Measurements from ENCODE around the gene CCNQ.
A peak's percentile ranks its signal among the peaks of the same experiment; 100 is the strongest.

The CCNQ gene

DNA sequence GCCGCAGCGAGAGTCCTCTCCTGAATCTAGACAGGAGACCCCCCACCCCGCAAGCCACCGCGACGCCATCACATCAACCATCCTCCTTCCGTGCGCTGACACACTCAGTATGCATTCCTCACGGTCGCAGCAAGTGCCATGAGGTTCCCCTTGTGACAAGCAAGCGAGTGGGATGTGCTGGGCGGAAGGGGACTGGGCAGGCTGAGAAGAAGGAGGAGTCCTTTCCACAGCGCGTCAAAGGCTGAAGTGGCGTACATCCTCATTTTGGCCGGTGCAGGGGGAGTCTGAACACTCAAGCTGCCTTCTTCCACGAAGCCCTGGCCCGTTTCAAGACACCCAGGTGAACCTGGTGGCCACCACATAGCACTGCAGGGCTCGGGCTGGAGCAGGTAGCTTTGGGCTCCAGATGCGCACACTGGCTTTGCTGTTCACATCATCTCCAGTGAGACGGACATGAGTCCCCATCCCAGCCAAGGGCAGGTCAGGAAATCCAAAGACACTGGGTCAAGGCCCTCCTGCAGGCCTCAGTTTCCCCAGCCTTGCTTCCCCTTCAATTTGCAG lies 30.4 kb downstream of the CCNQ start:
- DNase-seq = no peak

DNA sequence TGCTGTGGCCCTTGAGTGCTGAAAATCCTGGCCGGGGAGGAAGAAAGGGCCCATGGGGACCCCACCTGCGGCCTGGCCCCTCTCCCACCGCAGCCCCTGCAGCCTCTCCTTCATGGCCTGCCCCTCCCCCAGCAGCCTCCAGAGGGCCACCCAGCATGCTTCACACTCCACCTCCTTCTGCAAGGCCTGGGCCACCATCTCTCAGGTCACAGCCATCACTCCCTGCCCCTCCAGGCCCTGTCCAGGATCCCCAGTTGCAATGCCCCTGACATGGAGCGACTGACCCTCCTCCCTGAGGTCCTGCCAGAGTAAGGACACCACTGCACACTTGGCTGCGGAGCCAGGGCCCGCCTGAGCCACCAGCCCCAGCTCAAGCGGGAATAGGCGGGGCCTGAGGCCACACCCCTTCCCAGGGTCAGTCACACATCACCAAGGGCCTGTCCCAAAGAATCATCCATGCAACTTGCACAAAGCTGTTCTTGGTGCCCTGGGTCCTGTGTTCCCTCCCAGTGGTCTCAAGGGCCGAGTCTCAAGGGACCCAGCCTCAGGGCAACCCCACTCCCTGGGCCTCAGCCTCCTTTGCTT lies 32.9 kb downstream of the CCNQ start:
- no peak for DNase-seq

- DNase-seq = no peak
Observed at GRCh38 chrX:153564047-153564606, 34.8 kb downstream of the CCNQ start.

DNA sequence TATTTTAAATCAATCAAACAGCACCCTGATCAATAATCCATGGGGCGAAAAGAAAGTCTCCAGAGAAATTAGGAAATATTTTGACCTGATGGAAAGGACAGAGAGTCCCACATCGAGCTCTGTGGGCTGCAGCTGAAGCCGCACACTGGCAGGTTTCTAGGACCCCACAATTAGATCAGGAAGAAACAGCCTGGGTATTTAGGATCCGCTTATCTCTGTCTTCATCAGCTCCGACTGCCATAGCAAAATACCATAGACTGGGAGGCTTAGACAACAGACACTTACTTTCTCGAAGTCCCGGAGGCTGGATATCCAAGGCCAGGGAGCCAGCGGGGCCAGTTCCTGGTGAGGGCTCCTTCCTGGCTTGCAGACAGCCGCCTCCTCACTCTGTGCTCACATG lies 36.4 kb downstream of the CCNQ start:
- DNase-seq = no peak

- DNase-seq = no peak
Observed at GRCh38 chrX:153561337-153561736, 37.6 kb downstream of the CCNQ start.

DNA sequence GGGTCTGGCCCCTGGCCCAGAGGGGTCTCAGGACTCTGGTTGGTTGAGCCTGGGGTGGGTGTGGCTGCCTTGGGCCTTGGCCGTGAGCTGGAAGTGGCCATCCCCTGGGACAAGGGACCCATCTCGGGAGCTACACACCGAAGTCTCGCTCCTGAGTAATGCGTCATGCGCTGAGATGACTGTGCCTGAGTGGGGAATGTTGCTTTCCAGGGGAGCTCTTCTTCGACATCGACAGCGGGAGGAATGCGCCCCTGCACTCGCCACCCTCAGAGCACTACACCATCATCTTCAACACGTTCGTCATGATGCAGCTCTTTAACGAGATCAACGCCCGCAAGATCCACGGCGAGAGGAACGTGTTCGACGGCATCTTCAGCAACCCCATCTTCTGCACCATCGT lies 38.5 kb downstream of the CCNQ start:
- no peak for DNase-seq

DNA sequence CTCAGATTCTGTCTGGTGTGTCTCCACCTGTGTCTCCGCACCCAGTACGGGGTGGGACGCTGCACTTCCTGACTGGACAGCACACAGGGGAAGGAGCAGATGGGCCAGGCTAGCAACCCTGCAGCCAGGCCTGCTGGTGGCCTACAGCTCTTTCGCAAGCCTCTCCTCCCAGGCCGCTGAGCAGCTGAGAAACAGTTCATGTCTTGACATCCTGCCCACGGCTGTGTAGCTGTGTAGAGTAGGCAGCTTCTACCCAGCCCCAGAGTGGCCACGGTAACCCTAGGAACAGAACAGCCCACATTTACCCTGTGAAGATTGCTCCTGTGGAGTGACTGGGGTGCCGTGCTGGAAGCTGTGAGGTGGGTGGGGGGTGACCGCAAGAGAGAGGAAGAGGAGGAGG lies 38.9 kb downstream of the CCNQ start:
- DNase-seq = no peak

- no peak for DNase-seq
Observed at GRCh38 chrX:153557618-153558355, 41.2 kb downstream of the CCNQ start.

DNA sequence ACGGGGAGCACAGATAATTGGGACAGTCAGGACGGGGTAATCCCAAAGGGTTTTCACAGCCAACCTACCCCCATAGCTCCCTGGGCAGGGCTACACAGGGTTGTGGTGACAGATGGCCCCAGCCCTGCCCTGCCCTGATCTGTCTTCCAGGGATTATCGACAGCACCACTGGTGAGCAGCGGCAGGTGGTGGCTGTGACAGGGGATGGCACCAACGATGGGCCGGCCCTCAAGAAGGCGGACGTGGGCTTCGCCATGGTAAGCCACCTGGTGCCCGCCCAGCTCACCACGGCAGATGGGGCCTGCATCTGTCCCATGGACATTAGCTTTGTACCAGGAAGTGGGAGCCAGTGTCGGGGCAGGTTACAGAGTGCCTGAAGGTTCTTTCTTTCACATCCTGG lies 42.2 kb downstream of the CCNQ start:
- no peak for DNase-seq

DNA sequence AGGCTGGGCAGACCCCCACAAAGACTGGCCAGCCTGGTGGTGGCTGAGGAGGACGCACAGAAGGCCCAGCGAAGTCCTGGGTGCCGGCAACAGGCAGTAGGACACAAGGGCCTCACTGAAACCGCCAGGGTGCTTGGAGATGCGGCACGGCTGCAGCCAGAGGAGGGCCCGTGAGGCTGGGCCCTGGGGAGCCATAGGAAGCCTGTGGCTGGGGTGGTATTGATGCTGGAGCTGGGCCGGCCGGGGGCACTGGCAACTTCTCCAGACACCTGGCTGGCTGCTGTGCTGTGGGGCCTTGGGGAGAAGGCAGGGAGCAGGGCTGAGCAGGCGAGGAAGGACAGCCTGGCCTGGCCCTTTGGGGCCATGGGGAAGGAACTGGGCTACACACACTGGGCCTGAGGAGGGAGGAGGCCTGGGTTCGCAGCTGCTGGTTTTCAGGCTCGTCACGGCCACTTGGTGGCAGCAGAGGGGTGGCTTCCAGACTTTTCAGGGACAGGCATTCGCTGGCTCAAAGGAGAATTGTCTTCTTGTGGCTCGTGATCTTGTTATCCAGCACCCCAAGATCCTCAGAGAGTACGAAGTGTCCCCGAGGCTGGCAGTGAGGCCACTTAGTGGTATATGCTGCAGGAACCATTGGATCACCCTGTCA lies 44.3 kb downstream of the CCNQ start:
- DNase-seq = peak; percentile 59

DNA sequence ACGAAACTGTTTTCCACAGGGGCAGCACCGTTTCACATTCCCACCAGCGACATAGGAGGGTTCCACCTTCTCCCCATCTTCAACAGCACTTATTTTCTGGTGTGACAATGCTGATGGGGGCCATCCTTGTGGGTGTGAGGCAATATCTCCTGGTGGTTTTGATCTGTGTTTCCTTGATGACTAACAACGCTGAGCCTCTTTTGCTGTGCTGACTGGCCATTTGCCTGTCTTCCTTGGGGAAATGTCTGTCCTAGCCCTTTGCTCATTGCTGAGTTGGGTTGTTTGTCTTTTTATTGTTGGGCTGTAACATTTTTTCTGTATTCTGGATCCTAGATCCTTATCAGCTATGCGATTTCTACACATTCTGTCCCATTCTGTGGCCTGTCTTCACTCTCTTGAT lies 47.8 kb downstream of the CCNQ start:
- DNase-seq = no peak

DNA sequence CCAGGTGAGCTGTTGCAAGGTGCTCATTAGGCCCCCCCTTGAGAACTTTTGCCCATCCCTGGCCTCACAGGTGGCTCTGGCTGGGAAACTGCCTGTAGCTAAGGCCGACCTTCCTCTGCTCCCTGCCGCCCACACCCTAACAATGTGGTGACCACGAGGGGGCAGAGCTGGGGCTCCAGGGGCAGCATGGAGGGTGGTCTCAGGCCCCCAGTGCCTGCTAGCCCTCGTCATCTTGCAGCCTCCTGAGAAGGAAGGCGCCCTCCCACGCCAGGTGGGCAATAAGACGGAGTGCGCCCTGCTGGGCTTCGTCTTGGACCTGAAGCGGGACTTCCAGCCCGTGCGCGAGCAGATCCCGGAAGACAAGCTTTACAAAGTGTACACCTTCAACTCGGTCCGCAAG lies 49.1 kb downstream of the CCNQ start:
- no peak for DNase-seq

DNA sequence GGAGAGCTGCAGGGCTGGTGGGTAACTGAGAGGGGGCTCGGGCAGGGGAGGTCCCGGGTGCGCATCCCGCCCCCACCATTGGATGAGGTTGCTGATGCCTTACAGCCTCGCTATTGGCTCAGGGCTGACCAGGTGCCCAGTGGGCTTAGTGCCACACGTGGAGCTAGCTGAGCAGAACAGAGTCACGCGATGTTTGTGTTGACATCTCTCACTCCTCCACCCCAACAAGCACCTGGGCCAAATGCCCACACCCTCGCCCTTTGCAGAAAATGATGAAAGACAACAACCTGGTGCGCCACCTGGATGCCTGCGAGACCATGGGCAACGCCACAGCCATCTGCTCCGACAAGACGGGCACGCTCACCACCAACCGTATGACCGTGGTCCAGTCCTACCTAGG lies 49.7 kb downstream of the CCNQ start:
- DNase-seq = no peak

DNA sequence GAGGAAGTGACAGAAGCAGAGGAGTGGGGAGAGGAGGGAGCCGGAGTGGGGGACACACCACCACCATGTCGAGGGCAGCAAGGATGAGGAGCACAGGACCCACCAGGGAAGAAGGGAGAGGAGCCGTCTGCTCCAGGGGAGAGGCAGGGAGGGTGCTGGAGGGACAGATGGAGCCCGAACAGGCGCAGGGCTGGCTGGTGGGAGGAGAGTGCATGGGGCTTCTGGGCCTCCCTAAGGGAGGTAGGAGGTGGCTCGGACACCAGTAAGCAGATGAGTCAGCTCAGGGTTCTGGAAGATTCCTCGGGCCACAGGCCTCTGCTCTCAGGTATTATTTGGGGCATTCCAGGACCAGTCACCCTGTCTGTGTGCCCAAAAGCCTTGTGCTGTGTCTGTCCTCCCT lies 51.7 kb downstream of the CCNQ start:
- DNase-seq = no peak

DNA sequence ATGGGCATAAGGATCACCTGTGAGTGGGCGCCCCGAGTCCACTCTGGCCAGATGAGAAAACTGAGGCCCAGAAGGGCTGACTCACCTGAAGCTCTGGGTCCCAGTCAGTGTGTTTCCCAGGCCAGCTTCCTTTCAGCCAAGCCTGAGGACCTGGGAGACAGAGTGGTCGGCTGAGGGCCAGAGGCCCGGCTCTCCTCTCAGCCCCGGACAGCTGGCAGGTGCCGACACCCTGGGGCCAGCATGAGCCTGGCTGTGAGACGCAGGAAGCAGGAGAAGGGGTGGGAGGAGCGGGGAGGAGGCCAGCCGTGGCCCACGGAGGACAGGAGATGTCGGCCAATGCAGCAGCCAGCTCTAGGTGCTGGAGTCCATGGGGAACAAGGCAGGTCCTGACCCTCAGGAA lies 52.6 kb downstream of the CCNQ start:
- DNase-seq = no peak

GRCh38 chrX:153544727-153545126 lies 54.2 kb downstream of the CCNQ start:
- DNase-seq = no peak

DNA sequence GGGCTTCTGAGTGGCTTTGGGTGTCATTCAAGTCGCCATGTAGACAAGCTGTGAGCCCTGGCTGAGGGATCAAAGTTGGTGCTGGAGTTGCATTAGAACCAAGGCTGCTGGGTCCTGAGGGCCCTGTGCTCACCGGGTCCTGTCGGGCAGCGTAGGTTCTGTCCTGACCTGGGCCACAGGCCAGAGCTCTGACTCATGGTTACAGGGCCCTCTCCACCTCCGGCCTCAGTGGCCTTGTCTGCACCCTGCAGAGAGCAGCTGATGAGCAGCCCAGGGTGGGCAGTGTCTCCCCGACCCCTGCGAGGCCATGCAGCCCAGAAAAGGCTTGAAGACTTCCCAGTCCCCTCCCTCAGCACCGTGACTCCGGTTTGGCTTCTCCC lies 59.0 kb downstream of the CCNQ start:
- no peak for DNase-seq

- peak; percentile 47 for DNase-seq
Observed at GRCh38 chrX:153539171-153539978, 59.6 kb downstream of the CCNQ start.

GRCh38 chrX:153538424-153538823 lies 60.5 kb downstream of the CCNQ start:
- DNase-seq = no peak

Data from CD4-positive, alpha-beta T cell treated with Interferon gamma for 1 hour (primary cell).